Measurements from ENCODE around the gene TTC9. TPM values are rescaled to one million over a fixed set of nuclear protein-coding genes. Genes with fewer than 3 reads are reported as not detected.

Gene TTC9
- total and polyA plus RNA-seq, 4 donors = 0.09 to 0.98 (median 0.45) TPM

GRCh38 chr14:70653662-70654061 lies 11.9 kb downstream of the TTC9 start:
- Histone ChIP-seq H3K27ac (ENCODE audit: low read depth in 1 of 2, low read length in 2 of 2) (no peak overlapping the region), H3K9ac (ENCODE audit: low read depth in 1 of 2, low read length in 2 of 2) (no peak overlapping the region), H3K36me3 (ENCODE audit: control insufficient read depth in 4 of 4, insufficient read depth in 3 of 4, low read depth in 1 of 4, low read length in 3 of 4) (no peaks in the 10 kb centered on the region), H3K4me1 (ENCODE audit: control insufficient read depth in 4 of 4, insufficient read depth in 4 of 4, low read length in 3 of 4) (no peaks in the 10 kb centered on the region), H3K9me3 (ENCODE audit: control insufficient read depth in 4 of 4, low read length in 3 of 4) (no peaks in the 10 kb centered on the region), H3K27me3 (ENCODE audit: control insufficient read depth in 4 of 4, insufficient read depth in 4 of 4, low read length in 3 of 4) (no peaks in the 10 kb centered on the region), H3K4me3 (ENCODE audit: low read depth in 1 of 3, low read length in 3 of 3) (no peak overlapping the region)
- TF ChIP-seq RAD21 (IDR thresholded peaks at IDR 0.05) (no peak), FOXA1 (IDR thresholded peaks at IDR 0.05) (no peak), YY1 (IDR thresholded peaks at IDR 0.05) (no peak), JUND (IDR thresholded peaks at IDR 0.05) (no peak), FOXA2 (IDR thresholded peaks at IDR 0.05) (no peak), REST (IDR thresholded peaks at IDR 0.05) (no peak), HNF4G (IDR thresholded peaks at IDR 0.05) (no peak), EGR1 (IDR thresholded peaks at IDR 0.05; ENCODE audit: low read depth in 2 of 2) (no peak), SP1 (IDR thresholded peaks at IDR 0.05) (no peak), CTCF (IDR thresholded peaks at IDR 0.05; ENCODE audit: low read depth, low read length, missing input control) (no peak), MAX (IDR thresholded peaks at IDR 0.05) (no peak)
- 51% methylated on average over 3 of the region's 3 CpGs for WGBS
- DNase-seq (ENCODE audit: low spot score) = no peak

- no peaks in the 10 kb centered on the region for H3K27me3 ChIP-seq (ENCODE audit: control insufficient read depth in 4 of 4, insufficient read depth in 4 of 4, low read length in 3 of 4)
- no peak overlapping the region for H3K4me3 ChIP-seq (ENCODE audit: low read depth in 1 of 3, low read length in 3 of 3)
- WGBS = 89% methylated on average over 6 of the region's 6 CpGs
- no peaks in the 10 kb centered on the region for H3K9me3 ChIP-seq (ENCODE audit: control insufficient read depth in 4 of 4, low read length in 3 of 4)
- H3K4me1 ChIP-seq (ENCODE audit: control insufficient read depth in 4 of 4, insufficient read depth in 4 of 4, low read length in 3 of 4) = no peaks in the 10 kb centered on the region
- no peaks in the 10 kb centered on the region for H3K36me3 ChIP-seq (ENCODE audit: control insufficient read depth in 4 of 4, insufficient read depth in 3 of 4, low read depth in 1 of 4, low read length in 3 of 4)
- DNase-seq (ENCODE audit: low spot score) = no peak
- TF ChIP-seq NR2F2 (IDR thresholded peaks at IDR 0.05) = no peak
- no peak for TF ChIP-seq RXRA (IDR thresholded peaks at IDR 0.05)
- TF ChIP-seq FOXA2 (IDR thresholded peaks at IDR 0.05) = no peak
- no peak for TF ChIP-seq ATF3 (IDR thresholded peaks at IDR 0.05)
- no peak for TF ChIP-seq SP1 (IDR thresholded peaks at IDR 0.05)
- TF ChIP-seq FOXA1 (IDR thresholded peaks at IDR 0.05) = no peak
- no peak for TF ChIP-seq RAD21 (IDR thresholded peaks at IDR 0.05)
- TF ChIP-seq CTCF (IDR thresholded peaks at IDR 0.05; ENCODE audit: low read depth, low read length, missing input control) = no peak
- no peak for TF ChIP-seq TAF1 (conservative IDR thresholded peaks at IDR 0.05)
- TF ChIP-seq EGR1 (IDR thresholded peaks at IDR 0.05; ENCODE audit: low read depth in 2 of 2) = no peak
- TF ChIP-seq HNF4A (conservative IDR thresholded peaks at IDR 0.05) = no peak
- TF ChIP-seq JUND (IDR thresholded peaks at IDR 0.05) = no peak
- TF ChIP-seq HNF4G (IDR thresholded peaks at IDR 0.05) = no peak
- TF ChIP-seq REST (IDR thresholded peaks at IDR 0.05) = no peak
- no peak overlapping the region for H3K27ac ChIP-seq (ENCODE audit: low read depth in 1 of 2, low read length in 2 of 2)
- H3K9ac ChIP-seq (ENCODE audit: low read depth in 1 of 2, low read length in 2 of 2) = no peak overlapping the region
Measured at GRCh38 chr14:70654632-70655031, 12.9 kb downstream of the TTC9 start.

All from liver (tissue), 9 donors.